ENCODE results near the gene DGKD.

DNA sequence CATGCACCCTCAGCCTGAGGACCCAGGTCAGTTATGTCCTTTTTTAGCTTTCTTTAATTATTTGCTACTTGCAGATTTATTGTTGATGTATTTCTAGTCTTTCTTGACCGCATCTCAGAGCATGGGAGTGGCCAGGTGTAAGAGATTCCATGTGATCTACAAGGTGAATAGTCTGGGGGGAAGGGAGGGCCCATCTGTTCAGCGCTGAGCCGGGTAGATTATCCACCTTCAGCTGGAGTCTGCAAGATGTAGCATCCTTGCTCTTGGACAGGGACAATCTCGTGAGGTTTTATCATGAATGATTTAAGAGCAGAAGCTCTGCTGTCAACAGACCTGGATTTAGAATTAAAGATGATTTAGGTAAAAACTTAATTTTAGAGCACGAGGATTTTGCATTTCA is 12.0 kb upstream of the DGKD start:
- TF ChIP-seq, protein P1, sequence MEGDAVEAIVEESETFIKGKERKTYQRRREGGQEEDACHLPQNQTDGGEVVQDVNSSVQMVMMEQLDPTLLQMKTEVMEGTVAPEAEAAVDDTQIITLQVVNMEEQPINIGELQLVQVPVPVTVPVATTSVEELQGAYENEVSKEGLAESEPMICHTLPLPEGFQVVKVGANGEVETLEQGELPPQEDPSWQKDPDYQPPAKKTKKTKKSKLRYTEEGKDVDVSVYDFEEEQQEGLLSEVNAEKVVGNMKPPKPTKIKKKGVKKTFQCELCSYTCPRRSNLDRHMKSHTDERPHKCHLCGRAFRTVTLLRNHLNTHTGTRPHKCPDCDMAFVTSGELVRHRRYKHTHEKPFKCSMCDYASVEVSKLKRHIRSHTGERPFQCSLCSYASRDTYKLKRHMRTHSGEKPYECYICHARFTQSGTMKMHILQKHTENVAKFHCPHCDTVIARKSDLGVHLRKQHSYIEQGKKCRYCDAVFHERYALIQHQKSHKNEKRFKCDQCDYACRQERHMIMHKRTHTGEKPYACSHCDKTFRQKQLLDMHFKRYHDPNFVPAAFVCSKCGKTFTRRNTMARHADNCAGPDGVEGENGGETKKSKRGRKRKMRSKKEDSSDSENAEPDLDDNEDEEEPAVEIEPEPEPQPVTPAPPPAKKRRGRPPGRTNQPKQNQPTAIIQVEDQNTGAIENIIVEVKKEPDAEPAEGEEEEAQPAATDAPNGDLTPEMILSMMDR (IDR thresholded peaks at IDR 0.05 in 8 of 11, conservative IDR thresholded peaks at IDR 0.05 in 3 of 11): no peak
- no peak for TF ChIP-seq POLR2AphosphoS5 (IDR thresholded peaks at IDR 0.05)

Measured in spleen (tissue), 7 donors.